Measurements from ENCODE around the gene OTOR. TPM values are rescaled to one million over a fixed set of nuclear protein-coding genes. Genes with fewer than 3 reads are reported as not detected.

Gene OTOR
- total RNA-seq, 1 experiment from 2014 or later: not detected

DNA sequence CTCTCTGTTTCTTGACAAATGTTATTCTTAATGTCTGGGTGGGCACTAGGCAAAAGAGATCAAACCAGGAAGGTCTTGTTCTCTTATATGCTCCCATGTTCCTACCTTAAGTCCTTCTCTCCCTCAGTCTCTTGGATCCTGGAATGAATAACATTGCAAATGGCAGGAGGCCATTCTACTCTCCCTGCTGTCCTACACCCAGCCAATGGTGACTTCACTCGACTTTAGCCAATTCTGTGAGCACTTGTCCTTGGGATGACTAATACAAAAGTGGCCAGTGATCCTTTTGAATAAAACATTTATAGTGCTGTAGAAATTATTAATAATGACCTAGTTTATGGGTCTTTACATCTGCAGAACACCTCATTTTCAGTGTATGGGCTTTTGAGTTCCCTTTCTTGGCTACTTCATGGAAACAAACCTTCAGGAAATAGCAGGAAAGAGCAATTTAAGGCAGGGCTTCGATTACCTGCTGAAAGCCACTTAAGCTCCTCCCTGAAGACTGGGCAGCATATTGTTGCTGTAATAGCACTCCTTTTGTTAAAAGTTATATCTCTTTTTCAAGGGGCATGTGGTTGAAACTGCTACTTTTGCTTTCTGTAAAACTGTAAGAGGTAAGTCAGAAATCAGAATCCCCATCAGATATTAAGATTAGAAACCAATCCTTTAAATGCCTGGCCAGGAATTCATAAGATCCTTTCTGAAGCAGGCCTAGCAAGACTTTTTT, 10.5 kb downstream of the OTOR start:
- Mint-ChIP-seq H3K36me3 (ENCODE audit: insufficient read depth in 1 of 3, low read depth in 3 of 3) (peaks cover 6 to 9% (median 7%) of the 10 kb centered on the region in 3 experiments; a peak in 4 of 7 replicates), H3K4me3 (no peak overlapping the region), H3K27me3 (ENCODE audit: low read depth) (no peaks in the 10 kb centered on the region; the same call in 1 of the 2 replicates), H3K27ac (no peak overlapping the region), H3K4me1 (peaks cover 15 to 17% of the 10 kb centered on the region in 2 experiments), H3K9me3 (peaks cover 10 to 19% of the 10 kb centered on the region in 2 experiments)
- Histone ChIP-seq H3K4me1 (ENCODE audit: insufficient read depth, low read length) (0 out of 2 replicates have a peak, but pooled peaks cover 2% of the 10 kb centered on the region), H2BK120ac (ENCODE audit: low read depth, low read length, poor library complexity, severe bottlenecking) (no peak overlapping the region), H3K14ac (ENCODE audit: insufficient read depth, low read length) (no peak overlapping the region), H2BK12ac (ENCODE audit: insufficient read length, low read depth, low read length) (no peak overlapping the region), H4K5ac (ENCODE audit: insufficient read length, low read depth, low read length) (no peak overlapping the region), H2BK20ac (ENCODE audit: low read depth, low read length, poor library complexity, severe bottlenecking) (no peak overlapping the region), H3K27me3 (ENCODE audit: insufficient read depth, low read length) (no peaks in the 10 kb centered on the region), H2BK5ac (ENCODE audit: insufficient read length, low read length) (no peak overlapping the region), H3K79me2 (ENCODE audit: insufficient read depth, low read length) (no peaks in the 10 kb centered on the region), H3K18ac (ENCODE audit: insufficient read length, low read depth, low read length) (no peak overlapping the region), H3K27ac (ENCODE audit: insufficient read length, low read depth, low read length) (no peak overlapping the region), H2AFZ (ENCODE audit: low read length) (no peak overlapping the region), H3K4ac (ENCODE audit: low read depth, low read length) (no peak overlapping the region), H4K20me1 (ENCODE audit: control insufficient read depth, insufficient read depth, insufficient read length) (no peaks in the 10 kb centered on the region), H2AK5ac (ENCODE audit: insufficient read length, low read length) (no peak overlapping the region), H3T11ph (ENCODE audit: low read length) (no peak overlapping the region), H3K9ac (ENCODE audit: extremely low read depth, insufficient read length, low read length) (no peak overlapping the region), H3K4me2 (ENCODE audit: insufficient read depth, insufficient read length, low read length) (no peak overlapping the region), H3K9me3 (ENCODE audit: control insufficient read depth, low read depth, low read length) (peaks cover 6% of the 10 kb centered on the region), H3K79me1 (ENCODE audit: insufficient read depth, low read depth, low read length, poor library complexity, severe bottlenecking) (no peaks in the 10 kb centered on the region), H3K23me2 (ENCODE audit: insufficient read length, low read depth, low read length, poor library complexity, severe bottlenecking) (no peaks in the 10 kb centered on the region), H4K91ac (ENCODE audit: insufficient read length, low read depth, low read length) (no peak overlapping the region), H2BK15ac (ENCODE audit: low read depth, low read length) (no peak overlapping the region), H4K8ac (replicated peaks; ENCODE audit: insufficient read length, low read depth, low read length) (no peak overlapping the region), H3K56ac (ENCODE audit: insufficient read length, low read depth, low read length) (no peak overlapping the region), H3K23ac (ENCODE audit: insufficient read length, low read depth, low read length) (no peak overlapping the region)
- TF ChIP-seq CTCF (conservative IDR thresholded peaks at IDR 0.05): no peak
- WGBS (ENCODE audit: extremely low coverage, insufficient read length, low lambda C conversion rate): no CpG with 5 or more reads among the region's 2 CpGs
- DNase-seq: no peak

Data from H9 (cell line).